ENCODE measurements around the gene FARP1.

FARP1 gene

DNA sequence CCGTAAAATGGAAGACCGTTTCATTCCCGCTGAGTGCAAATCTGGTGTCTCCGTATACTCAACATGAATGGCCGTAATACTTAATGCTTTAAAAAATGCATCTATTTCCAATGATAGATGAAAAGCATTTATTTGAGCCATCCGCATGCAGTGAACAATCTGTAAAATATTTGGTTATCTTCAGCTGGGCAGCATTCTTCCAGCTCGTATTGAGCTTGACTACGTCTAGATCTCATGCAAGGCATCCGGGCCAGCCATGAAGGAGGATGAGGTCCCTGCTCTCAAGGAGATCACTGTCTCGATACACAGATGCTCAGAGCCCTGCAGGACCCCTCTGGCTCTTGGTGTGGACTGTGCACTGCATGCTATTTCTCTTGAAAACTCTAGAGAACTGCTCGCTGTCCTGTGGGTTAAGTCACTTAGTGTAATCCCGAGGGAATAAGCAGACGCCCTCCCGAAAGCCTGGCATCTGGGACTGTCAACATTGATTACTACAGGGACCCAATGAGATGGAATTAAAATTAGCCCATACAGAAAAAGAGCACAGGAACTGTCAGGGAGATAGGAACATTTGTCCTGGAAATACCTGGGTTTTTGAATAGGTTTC, 146.5 kb downstream of the FARP1 start:
- no peak for DNase-seq

DNA sequence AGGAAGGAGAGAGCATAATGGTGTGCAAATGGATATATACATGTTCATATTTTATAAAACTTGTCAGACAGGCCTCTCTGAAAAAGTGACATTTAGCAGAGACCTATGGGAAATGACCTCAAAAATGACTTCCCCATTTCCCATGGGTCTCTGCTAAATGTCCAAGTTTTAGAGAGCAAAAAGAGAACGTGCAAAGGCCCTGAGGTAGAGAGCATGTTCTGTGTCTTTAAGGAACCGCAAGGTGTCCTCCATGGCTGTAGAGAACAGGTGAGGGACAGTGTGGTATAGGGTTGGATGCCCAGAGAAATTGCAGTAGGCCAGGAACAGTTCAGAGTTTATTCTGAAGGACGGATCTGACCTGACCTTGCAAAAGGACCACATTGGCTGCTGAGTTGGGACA, 147.4 kb downstream of the FARP1 start:
- DNase-seq: no peak

DNA sequence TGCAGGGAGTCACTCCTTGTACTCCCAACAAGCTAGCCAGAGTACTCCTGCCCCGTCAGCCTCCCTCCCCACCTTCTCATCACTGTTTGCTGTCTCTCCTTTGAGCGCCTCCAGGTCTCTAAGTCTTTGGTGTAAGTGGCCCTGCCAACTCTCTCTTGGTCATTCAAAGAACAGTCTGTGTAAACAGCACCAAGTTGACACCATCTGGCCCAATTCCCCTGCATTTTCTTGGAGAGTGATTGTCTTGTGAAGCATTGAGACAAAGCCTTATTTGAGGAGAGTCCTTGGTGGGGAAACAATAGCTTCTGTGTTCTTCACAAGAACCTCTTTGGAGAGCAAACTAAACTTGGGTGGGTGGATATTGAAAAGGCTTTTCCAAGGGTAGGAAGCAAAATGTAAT, 148.8 kb downstream of the FARP1 start:
- no peak for DNase-seq

DNA sequence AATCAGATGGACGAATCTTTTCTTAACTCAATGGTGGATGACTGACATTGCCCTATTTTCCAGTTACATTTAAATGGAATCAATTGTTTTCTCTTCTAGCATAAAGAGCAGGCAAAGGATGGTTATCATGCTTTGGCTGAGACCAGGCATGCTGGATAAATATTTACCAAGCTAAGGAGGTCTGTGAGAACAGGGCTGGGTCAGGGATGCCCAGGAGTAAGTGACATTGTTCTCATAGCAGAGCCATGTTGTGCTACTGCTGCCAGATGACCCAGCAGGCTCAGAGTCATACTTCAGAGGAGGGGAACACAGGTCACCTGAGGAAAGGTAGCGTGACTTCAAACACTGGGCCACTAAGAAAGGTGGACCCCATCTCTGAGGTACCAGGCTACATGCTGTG, 150.2 kb downstream of the FARP1 start:
- DNase-seq: no peak

DNA sequence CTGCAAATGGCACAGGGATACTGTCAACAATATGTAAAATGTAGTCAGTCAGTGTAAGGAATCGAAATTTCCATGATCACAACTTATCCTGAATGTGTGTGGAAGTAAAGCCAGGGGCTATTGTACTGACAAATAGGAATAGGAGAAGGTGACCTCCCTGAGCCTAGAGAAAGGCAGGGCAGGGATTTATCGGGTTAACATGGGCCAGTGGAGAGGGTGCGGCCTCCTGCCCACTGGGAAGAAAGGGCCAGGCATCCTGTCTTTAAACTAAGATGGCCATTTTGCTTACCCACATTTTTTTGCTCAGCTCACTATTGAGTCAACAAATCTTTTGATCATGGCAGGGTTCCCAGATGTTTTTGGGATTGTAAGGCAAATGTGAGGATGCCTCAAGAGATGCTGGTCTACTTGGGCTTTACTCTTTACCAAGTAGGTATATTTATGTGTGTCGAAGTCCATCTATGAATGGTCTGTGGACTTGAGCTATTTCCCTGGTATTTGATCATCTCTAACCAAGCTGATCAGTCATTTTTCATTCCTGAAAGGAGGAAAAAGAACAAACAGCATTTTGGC, 150.8 kb downstream of the FARP1 start:
- DNase-seq: no peak

DNA sequence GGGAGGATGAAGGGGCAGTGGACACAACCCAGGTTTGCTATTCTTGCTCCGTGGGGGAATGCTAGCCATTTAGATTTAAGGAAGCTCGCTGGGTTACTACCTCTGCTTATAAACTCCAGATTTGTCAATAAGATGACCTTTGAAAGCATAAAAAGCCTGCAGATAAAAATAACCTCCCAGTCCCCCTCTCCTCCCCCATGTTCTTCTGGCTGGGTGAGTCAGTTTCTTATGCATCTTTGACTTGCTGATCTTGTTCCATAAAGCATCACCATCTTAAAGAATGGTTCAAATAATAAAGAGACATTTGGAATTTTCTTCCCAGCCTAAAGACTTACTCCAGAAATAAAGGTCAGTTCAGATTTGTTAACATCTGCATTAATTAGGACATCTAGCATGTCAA, 152.5 kb downstream of the FARP1 start:
- no peak for DNase-seq

DNA sequence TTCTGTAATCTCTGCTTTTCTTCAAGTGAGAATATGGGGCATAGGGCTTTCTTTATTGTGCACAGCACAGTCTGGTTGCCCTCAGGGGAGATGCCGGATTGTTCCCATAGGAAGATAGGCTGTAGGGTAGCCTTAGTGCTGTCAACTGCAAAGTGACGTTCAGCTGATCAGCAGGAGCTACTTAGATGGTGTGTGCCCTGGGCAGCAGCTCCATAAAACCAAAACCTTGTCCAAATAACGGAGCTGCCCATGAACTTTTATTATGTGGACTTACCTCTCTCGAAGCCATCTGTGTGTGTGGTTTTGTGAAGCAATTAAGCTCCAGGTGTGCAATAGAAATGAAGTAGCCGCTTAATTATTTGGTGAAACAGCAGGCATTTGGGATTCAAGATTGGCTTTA, 154.2 kb downstream of the FARP1 start:
- no peak for DNase-seq

DNA sequence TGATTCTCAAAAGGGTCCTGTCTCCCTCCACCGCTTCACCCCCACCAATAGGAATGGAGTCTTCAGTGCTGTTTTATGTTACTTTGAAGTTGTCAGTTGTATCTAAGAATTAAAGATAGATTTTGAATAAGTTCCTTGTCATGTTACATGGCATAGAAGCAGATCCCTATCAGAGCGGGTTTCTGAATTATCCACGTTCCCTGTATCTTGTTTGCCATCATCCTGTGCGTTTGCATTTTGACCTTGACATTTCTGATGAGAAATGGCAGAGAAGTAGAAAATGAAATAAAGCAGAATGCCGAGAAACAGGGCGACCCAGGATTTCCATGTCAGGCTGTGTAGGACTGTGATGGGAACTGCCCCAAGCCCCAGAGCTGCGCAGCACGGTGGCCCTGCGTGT, 154.9 kb downstream of the FARP1 start:
- no peak for DNase-seq

DNA sequence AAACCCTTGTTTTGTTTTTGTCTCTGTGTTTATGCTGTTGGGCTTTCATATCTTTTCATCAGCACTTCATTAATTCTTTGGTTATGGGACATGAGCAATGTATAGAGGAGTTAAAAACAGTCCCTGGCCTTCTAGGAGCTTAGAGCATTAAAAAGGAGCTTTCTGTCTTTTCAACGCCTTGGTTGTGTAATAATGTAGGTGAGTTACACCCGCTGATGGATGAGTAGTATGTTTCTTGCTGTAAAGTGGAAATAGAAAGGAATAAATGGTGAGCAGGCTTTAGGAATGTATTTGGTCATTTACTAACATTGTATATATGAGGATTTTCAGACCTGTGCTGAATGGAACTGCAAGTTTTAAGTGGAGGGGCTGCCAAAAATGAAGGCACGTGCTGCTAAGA, 155.7 kb downstream of the FARP1 start:
- DNase-seq: no peak

DNA sequence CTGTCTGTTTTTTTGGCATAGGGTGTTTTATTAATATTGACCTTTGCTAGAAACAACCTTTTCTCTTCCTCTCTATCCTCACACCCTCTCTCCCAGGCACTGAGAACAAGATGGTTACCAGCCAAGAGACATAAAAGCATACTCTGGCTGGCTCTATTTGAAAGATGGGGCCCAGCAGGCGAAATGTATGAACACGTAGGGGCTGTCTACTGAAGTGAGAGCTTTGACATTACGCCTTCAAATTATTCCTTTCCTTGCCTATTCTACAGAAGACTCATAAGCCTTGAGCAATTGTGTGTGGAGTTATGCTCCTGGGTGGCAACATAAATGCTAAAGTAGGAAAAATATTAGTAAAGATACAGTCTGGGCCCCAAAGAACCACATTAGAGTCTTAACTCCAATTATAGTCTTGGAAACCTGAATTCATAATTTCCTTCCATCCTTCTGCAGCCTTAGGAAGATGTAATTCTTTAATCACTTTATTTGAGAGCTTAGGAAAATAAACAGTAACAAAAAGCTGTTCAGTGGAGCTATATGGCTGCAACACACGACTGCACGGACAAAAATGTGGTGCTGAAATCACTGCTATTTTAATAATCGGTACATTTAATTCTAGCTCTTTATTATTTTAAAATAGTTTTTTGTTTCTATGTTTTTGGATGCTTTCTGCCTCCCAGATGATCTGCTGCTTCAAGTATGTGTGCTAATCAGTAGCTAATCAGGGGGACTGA, 156.5 kb downstream of the FARP1 start:
- DNase-seq: no peak

DNA sequence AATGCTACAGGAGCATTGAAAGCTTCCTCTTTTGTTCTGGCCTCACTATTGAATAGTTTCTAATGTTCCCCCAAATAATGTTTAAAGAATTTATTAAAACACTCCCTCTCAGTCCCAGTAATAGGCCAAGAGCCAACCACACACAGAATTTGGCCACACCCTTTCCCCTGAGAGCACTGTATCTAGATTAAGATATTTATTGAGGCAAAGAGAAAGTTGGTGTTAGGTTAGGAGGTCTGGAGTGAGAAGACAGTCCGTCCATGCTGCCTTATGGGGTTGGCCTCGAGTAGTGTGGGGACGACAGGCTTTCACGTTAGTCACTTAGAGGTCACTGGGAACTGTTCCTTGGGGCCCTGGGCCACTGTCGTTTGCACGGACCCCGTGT, 157.1 kb downstream of the FARP1 start:
- no peak for DNase-seq

DNA sequence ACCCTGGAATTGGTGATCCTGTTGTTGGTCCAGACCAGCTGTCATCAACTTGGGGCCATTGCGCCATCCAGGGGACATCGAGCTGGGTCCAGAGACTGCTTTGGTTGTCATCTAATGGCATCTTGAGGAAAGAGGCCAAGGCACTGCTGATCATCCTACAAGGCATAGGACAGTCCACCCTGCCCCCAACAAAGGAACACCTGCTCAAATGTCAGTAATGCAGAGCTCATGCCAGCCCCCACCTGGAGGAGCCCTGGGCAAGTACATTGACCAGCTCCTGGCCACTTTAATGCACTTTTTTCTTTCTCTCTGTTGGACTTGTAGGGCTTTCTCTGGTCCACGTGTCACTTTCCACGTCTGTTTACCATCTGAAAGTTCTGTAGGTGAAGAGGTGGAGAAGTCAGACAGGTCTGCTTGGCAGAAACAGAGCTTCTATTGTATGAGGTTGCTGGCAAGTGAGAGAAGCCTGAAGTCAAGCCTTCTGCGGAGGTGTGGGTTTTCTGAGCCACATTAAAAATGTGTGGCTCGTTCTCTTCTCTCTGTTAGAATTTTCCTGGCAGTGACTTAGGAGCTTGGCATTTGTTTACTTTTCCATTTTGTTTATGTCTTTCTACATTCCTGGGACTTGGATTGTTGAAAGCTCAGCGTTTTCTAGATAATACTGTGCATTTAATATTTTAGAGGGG, 158.2 kb downstream of the FARP1 start:
- no peak for DNase-seq

DNA sequence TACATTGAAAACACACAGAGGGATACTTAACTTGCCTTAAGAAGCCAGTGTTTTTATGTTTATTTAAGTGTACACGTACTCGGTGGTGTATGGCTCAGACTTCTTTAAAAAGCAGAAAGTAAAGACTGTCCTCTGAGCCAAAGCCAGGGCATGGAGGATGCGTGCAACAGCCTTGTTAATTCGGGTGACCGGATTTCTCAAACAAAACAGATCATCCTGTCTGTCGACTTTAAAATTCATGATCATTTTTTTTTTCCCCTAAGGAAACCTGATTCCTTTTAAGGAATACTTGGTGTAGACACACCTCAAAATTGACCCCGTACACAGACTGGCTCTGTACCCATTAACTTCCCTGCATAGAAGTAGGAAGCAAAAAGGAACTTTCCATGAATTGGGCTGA, 158.8 kb downstream of the FARP1 start:
- DNase-seq: no peak

DNA sequence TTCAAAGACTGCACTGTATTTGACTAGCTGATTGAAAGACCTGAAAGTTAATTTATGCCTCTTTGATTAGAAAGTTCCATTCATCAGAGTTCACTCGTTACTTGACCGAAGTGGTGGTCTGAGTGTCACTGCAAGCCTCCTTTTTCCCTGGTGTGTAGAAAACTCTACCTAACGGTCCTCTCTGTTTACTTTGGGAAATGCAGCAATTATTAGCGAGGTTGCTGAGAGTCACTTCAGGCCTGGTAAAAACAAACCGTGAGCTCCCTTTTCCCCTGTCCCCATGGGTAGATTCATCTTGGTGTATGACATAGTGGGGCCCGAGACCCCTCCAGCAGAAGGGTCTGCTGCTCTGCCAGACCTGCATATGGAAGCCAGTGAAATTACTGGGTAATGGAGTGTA, 161.0 kb downstream of the FARP1 start:
- no peak for DNase-seq

DNA sequence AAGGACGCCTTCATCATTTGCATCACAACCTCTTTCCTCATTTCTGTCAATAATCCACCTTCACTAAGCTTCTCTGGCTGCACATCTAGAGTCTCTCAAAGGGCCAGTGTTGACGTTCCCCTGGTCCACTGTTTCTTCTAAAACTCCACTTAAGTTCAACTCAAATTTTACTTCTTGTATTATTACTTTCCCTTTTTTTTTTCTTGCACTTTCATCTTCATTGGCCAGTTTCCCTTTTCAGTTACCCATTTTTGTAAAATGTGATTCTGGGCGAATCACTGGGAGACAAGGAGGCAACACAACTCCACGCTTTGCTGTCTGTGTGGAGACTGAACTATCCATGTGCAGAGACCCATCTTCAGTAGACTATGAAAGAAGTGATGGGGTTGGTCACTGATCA, 162.8 kb downstream of the FARP1 start:
- DNase-seq: no peak

DNA sequence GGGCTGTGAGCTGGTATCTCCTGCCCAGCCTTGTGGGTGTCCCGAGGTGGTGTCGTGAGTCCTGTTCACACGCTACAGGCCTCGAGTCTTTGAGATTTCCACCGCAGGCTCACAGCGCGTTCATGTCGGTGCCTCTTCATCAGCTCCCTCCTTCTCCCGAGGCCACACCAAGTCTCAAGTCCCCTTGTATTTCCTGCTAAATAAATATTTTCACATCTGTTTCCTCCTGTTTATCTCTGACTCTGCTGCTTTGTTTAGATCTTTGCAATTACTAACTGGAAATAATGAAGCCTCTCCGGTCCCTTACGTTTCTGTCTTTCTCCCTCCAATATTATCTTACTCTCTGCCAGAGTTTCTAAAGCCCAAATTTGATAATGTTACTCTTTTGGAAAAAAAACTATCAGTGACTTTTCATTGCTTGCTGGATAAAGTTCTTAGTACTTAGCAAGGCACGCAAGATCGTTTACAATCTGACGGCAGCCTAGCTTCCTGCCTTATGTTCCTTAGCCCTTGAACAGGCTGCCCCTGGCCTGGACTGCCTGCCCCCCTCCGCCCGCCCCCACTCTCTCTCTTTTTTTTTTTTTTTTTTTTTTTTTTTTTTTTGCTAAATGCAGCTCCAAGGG, 164.7 kb downstream of the FARP1 start:
- DNase-seq: no peak

DNA sequence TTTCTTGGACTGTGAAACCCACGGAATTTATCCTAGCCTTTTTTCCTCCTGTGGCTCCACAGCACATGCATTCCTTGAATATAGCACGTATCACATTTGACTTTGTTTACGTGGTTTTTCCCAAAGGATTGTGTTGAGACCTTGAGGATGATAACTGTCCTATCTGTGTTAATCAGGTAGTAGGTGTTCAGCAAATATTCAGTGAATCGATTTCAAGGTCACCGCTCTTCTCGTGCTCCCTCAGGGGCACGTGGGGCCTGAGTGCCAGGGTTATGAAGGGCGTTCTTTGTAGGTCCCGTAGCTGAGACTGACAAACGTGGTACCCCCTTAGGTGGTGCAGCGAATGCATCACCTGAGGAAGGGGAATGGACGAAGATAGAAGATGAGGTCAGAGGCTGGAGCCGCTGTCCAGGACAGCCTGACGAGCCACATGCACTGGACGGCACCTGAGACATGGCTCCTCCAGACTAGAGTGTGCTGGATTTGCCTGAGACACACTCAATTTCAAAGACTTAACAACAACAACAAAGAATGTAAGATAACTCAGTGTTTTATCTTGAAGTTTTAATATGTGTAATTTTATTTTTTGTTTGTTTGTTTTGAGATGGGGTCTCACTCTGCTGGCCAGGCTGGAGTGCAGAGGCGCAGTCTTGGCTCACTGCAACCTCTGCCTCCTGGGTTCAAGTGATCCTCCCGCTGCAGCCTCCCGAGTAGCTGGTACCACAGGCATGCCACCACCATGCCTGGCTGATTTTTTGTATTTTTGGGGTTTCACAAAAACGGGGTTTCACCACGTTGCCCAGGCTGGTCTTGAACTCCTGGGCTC, 165.4 kb downstream of the FARP1 start:
- DNase-seq: no peak

DNA sequence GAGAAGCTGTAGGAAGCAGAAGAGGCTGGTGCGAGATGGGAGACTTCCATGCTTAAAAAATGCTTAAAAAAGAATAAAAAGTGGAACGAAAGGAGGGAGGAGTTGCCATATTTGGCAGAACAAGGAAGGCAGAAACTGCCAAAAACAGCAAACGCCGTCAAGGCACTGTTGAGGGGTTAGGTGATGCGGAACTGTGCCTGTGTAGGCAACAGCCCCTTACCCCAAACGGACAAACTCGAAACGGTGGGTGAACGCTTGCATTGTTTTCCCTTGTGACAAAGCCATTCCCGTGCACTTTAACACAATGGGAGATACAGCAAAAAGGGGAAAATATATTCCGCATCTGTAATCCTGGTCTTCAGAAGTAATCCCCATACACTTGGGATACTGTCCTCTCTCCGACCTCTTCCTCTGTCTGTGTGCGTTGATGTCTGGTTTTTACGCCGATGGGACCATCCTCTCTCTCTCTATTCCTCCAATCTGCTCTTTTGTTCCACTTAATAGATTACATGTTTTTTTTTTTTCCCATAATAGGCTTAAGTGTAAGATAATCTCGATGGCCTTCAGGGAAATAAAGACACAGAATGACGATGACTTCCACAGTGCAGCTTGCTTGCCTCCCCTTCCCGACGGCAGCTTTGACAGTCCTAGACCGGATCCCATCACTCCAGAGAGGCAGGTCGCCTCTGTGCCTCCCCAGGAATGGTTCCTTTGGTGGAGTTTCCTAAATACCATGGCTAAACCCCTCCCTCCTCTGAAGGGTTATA, 166.9 kb downstream of the FARP1 start:
- no peak for DNase-seq

DNA sequence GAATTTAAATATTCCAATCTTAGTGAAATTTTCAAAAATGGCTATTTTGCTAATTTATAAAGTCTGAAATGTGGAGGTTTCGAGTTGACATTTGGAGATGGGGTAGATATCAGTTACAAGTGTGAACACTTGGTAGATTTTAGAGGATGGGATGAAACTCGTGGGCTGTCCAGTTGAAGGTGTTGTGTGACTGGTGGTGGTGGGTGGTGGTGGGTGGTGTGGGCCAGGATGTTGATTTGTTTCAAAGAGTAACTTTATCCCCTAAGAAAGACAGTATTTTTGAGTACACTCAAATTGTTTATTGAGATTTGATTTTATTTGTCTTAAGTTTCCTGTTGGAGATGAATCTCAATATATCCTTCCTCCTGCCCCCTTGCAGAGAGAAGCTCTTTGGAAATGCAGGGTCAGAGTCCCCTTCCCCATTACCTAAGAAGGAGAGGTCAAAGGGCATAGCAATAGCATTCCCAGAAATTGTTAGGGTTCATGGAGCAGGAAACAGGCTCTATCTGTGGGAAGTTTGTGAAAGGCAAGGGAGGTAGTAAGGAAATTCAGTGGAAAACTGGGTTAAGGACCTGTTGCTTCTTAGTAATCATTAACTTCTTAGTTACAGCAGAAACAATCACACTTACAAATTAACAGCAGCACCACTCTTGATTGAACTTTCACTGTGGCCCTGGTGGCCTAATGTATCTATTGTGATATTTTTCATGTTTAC, 167.7 kb downstream of the FARP1 start:
- no peak for DNase-seq

DNA sequence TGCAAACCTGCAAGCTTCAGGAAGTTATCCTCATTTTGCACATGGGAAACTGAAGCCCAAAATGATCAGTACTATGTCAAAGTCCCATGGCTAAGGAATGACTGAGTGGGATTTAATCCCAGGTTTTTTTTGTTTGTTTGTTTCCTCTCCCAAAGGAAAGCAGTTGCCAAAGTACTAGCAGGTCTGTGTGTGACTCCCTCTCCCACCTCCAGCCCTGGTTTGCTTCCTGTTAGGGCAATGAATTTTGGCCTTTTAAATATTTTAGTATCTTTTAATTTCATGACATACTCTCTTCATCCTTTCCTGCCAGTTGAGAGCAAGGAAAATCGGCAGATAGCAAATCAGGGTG, 168.3 kb downstream of the FARP1 start:
- no peak for DNase-seq

DNA sequence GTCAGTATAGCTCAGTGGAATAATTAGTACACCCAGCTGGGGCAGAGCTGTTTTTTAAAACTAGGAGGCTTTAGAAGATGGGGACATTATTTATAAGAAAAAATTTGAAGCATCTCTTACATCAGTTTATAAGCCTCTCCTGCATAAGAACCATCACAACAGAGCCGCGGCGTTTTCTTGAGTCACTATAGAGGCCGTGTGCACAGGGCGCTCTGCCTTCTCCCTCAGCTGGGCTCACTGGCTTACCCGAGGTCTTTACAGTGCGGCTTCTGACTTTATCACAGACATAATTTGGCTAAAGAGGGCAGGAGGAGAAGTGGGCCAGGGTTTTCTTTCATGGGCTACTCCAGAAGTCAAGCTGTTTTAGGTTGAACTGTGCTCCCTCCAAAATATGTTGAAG, 169.7 kb downstream of the FARP1 start:
- DNase-seq: no peak

Data from activated CD4-positive, alpha-beta T cell treated with anti-CD3 and anti-CD28 coated beads for 48 hours (primary cell).